Right hindlimb (tissue), 1 donor: ENCODE measurements around the gene CD79A.
"Not testable (repeated sequence)": the region's sequence is repeated elsewhere in the genome, so short reads cannot be mapped to it uniquely, and the experiment has no call there.

ENCODE experiments used
- DNase-seq: peaks from one replicate; pipeline ENCODE4 v3.0.0-alpha.2; 2018

The CD79A gene

DNA sequence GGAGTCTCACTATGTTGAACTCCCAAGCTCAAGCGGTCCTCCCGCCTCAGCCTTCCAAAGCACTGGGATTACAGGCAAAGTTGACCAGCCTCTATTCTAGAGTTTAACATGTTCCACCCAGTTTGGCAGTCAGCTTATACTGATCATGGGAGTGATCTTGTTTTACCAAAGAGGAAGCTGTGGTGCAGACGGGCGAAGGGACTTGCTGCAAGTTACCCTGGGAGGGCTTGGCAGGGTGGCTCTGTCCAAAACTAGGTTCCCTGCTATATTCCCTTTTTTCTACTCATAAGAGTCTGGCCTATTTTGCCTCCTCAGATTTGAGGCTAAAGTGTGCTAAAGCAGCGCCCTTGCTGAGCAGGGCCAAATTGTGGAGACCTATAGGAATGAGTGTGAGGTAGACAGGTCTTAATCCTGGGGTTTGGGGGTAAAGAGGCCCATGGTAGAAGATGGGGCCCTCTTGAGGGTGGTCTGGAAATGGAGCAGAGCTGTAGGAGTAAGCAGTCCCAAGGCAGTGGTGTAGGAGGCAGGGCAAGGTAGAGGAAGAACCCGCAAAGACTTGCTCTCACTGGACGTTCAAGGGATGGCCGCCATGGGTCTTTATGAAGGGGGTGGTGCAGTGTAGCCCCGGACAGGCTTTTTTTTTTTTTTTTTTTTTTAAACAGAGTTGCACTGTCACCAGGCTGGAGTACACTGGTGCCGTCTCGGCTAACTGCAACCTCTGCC lies 13.7 kb upstream of the CD79A start:
- DNase-seq: no peak

DNA sequence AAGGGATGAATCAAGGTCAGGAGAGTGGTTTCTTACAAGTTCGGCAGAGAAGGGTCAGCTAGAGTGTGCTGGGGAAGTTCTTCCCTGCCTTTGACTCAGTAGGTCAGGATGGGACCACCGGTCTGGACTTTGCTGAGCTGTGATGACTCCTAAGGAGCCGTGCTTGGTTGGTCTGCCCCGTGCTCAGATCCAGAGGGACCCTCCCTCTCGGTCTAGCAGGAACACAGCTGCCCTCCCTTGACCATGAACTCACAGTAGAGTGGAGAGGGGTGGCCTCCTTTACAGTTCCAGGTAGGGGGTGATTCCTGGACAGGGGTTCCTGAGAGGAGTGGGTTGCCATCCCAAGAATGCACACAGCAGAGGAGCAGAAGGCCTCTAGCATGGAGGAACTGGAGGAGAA lies 12.7 kb upstream of the CD79A start:
- DNase-seq: no peak

DNA sequence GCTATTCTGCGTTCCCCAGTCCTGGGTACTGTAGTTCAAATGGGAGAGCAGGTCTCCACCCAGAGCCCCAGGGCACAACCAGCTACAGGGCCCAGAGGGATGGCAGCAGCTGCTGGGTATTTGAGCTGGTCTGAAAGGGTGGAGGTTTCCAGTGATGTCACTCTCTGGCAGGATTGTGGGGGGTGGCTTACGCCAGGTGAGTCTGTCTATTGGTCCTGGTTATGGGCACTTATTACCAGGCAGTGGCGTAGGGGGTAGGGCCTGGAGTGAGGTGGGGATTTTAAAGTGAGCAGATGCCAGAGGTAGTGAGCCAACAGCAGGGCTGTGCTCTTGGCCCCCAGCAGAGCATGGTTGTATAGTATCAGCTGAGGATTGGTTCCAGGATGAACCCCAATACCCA lies 10.8 kb upstream of the CD79A start:
- DNase-seq: no peak

DNA sequence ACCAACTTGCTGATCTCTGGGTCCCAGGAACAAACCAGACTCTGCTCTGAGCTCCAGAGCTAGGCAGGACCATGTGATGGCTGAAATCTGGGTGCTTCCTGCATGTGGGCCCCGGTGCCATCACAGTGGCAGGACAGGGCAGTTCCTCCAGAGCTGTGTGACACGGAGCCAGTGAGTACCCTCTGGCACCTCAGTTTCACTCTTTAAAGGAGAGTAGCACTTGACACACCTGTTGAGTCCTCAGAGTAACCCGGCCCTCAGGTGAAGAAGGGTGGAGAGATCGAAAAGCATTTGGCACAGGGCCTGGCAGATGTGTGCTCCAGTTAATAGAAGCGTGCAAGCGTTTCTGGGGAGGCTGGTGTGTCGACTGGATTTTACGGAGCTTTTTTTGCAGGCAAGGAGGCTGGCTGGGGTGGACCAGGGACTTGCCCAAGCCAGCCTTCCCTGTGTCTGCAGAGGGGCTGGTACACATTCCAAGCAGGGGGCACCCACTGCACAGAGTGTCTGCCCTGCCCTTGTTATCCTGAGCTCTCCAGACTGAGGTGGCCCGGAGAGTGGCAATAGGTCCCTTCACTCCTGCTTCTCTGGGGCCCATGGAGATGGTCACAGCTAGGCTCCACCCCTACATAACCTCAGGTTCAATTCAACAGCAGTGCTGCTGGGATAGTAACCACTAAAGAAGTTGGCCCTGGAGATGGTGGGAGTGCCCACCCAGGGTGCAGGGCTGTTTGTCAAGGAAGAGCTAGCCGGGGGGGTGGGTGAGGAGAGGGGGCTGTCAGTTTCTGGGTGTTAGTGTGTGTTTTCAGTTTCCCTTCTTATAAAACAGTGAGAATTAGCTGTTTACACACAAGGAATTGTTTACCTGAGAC lies 8.7 kb upstream of the CD79A start:
- no peak for DNase-seq

DNA sequence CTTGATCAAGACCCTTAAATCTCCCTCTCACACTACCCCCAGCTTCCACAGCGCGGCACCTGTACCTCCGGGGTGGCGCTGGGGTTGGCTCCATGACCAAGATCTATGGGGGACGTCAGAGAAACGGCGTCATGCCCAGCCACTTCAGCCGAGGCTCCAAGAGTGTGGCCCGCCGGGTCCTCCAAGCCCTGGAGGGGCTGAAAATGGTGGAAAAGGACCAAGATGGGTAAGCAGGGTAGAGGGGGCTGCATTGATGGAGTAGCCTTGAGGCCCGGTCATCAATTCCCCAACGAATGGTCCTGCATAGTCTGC lies 8.1 kb upstream of the CD79A start:
- DNase-seq: no peak

DNA sequence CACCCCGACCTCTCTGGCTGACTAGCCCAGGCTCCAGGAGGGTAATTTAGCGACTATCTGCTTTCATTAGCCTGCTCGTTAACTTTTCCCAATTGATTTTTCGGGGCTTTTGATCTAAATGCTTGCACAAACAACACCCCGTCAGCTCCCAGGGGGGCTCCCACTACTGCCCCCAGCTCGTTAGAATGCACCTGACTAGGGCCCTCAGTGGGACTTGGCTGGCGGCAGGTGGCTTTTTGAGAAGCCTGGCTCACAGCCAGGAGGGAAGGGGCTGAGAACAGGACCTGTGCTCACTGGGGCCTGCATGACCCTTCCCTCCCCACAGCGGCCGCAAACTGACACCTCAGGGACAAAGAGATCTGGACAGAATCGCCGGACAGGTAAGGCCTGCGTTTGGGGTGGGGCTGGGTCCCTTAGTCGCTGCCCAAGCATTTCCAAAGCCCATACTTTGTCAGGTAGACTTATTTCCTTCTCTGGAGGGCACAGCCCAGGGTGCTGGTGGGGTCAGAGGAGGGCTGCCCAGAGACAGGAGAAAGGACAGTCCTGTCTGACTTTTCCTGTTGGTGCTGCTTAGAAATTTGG lies 7.6 kb upstream of the CD79A start:
- no peak for DNase-seq

DNA sequence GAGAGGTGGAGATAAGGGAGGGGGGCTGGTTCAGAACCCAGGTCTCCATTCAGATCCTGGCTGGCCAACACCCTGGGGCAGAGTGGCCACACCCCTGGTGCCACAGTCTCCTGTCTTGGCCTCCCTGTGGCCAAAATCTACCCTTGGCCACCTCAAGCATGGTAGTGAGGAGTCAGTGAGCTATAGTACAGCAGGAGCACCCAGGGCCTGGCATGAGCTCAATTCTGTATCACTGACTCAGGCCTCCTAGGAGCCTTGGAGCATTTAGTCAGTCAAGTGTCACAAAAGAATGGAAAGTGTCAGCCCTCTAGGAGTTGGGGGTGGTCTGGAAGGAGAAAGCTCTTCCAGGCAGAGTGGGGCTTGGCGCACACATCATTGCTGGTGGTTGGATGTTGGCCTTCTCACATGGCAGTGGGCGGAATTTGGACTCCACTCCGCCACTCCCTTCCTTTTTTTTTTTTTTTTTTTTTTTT lies 6.6 kb upstream of the CD79A start:
- DNase-seq: peak; percentile 31

DNA sequence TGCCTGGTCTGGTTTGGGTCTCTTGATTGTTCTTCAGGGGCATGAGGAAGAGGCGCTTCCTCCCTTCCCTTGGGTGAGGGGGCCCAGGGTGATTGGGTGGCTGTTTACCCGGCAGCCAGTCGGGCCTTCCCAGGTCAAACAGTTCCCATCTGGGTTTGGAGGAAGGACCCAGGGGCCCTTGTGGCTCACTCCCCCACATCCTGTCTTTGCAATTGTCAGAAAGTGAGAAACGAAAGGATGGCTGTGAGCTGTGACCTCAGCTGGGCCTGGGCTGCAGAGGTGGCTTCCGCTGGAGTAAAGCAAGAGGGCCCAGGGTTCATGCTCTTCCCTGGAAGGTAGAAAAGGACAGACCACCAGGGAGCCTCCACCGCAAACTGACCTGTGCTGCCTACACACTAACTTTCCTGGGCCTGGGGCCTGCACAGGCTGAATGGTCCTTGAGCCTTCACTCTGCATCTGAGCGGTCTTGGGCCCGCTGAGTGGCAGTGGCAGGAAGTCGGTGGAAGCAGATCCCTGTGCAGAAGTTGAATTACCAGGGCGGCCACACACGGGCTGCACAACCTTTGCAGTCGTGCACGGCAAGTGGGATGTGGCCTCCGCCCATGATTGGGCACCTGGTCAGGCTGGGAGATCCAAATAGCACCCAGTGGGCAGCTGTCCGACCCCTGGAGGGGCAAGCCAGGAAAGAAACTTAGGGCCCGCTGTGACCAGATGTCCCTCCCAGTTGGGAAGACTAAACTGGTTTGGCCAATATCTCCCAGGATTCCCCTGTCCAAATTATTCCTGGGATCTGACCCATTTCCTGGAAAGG lies 5.3 kb upstream of the CD79A start:
- peak; percentile 23 for DNase-seq

DNA sequence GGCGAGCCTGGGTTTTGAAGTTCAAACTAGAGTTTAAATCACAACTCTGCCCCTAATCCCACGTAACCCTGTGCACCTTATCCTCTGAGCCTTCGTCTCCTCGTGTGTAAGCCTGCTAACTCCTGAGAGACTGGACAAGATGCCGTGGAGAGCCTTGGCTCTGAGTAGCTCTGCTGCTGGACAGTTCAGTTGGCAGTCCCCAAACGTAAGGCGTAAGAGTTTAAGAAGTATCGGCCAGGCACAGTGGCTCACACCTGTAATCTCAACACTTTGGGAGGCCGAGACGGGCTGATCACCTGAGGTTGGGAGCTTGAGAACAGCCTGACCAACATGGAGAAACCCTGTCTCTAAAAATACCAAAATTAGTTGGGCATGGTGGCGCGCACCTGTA lies 4.7 kb upstream of the CD79A start:
- DNase-seq: no peak

DNA sequence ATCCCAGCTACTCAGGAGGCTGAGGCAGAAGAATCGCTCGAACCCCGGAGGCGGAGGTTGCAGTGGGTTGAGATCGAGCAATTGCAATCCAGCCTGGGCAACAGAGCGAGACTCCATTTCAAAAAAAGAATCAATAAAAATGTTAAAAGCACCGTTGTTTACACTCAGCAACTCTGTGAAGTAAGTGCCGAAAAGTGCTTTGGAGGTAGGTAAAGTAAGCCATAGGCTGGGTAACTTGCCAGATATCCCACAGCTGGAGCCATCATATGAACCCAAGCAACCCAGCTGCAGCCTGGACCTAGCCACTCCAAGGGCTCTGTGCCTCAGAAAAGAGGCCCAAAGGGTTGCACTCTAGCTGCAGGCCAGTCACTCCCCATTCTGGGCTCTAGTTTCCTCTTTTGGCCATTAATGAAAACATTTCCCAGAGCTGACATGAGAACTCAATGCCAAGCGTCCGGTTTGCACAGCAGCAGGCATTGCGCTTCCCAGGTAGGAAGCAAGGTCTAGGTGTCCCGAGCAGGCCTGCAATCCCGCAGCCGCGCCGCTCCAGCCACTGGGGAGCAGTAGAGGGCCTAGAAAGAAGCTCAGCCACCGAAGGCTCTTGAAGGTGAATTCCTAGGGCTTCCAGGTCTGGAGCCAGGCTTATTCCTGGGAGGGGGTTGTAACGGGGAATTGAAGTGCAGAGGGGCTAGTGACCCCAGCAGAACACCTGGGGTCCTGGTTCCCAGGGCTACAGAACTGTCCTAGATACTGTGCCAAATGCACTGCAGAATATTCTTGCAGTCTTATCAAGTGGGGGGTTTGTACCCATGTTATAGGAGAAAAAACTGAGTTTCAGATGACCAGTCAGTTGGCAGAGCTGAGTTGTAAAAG lies 4.1 kb upstream of the CD79A start:
- peak; percentile 67 for DNase-seq

DNA sequence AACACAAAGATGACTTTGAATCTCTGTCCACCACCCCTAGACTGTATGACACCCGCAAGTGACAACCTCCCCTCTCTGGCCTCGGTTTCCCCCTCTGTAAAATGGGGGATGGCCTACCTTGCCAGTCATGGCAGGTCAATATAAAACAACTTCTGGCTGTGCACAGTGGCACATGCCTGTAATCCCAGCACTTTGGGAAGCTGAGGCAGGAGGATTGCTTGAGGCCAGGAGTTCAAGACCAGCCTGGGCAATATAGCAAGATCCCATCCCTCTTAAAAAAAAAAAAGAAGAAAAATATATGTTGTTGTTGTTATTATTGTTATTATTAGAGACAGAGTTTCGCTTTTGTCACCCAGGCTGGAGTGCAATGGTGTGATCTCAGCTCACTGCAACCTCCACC lies 1.1 kb upstream of the CD79A start:
- DNase-seq: not testable (repeated sequence)

DNA sequence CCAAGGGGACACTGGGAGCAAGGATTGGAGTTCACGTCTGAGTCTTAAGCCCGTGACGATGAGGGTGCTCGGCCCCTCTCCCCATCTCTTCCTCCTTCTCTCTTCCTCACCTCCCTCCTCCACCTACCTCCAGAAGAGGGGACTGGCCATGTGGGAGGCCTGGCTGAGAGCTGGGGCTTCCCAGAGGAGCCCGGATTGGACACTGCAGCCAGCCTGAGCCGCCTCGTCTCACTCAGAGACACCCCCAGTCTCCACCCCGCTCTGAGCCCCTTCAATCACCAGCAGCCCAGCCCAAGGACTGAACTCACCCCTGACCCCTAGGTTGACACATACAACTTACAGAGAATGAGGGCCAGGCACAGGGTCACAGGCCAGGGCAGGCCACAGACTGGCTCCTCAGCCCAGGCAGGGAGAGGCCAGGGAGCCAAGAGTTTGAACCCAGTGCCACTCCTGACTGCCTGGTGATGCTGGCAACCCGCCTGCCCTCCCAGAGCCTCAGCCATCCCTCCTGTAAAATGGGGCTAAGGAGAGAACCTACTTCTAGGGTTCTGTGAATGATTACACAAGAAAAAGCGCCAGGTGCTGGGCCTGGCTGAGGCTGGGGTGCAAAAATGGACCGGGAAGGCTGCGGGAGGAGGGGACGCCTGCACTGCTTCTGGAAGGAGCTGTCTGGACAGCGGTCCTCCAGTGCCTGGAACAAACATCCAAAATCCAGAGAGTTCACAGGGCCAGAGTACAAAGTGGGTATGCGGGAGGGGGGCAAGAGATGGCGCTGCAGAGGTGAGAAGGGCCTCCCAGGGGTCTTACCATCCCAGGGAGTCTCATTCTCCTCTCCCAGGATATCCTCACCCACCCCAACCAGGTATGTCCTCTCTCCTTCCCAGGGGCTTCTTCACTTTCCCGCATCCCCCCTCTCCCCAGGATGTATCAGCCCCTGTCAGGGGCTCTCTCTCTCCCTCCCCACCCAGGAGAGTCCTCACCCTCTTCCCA lies 1.1 kb downstream of the CD79A start:
- DNase-seq: no peak

DNA sequence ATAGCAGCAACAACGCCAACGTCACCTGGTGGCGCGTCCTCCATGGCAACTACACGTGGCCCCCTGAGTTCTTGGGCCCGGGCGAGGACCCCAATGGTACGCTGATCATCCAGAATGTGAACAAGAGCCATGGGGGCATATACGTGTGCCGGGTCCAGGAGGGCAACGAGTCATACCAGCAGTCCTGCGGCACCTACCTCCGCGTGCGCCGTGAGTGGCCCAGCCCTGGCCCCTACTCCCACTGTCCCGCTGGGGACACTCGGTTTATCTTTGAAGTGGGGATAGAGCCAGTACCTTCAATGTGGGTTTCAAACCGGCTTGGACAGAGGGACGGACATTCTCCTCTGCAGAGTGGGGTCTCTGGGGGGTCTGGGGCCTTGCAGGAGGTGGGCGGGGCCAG lies 2.0 kb downstream of the CD79A start:
- DNase-seq: no peak

DNA sequence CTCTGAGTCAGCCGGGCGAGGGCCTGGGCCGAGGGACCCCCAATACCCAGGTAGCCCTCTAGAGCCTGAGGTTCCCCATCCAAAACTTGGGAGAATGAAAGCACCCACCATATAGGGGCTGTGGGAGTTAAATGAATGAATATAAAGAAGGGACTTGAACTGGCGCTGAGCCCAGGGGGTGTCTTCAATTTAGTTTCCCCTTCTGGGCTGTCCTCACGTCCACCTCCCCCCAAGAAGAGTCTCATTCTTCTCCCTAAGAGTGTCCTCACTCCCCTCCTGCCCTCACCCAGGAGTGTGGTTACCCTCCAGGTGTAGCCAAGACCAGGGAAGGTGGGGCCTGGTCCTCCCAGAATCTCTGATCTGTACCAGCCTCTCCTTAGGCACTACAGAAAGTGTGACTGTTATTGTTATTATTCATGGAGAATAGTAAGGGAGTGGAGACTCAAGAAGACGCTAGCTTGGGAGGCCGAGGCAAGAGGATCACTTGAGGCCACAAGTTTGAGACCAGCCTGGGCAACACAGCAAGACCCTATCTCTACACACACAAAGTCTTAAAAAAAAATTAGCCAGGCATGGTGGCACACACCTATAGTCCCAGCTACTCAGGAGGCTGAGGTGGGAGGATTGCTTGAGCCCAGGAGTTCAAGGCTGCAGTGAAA lies 2.7 kb downstream of the CD79A start:
- DNase-seq: no peak

DNA sequence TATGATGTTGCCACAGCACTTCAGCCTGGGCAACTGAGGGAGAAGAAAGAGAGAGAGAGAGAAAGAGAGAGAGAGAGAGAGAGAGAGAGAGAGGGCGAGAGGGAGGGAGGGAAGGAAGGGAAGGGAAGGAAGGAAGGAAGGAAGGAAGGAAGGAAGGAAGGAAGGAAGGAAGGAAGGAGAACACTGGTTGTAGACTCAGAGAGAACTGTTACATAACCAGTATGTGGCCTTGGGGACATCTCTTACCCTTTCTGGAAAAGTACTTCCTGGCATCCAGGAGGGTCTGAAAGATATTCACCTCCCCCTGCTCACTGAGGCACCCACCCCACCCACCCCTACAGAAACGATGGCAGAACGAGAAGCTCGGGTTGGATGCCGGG lies 3.2 kb downstream of the CD79A start:
- DNase-seq: no peak

DNA sequence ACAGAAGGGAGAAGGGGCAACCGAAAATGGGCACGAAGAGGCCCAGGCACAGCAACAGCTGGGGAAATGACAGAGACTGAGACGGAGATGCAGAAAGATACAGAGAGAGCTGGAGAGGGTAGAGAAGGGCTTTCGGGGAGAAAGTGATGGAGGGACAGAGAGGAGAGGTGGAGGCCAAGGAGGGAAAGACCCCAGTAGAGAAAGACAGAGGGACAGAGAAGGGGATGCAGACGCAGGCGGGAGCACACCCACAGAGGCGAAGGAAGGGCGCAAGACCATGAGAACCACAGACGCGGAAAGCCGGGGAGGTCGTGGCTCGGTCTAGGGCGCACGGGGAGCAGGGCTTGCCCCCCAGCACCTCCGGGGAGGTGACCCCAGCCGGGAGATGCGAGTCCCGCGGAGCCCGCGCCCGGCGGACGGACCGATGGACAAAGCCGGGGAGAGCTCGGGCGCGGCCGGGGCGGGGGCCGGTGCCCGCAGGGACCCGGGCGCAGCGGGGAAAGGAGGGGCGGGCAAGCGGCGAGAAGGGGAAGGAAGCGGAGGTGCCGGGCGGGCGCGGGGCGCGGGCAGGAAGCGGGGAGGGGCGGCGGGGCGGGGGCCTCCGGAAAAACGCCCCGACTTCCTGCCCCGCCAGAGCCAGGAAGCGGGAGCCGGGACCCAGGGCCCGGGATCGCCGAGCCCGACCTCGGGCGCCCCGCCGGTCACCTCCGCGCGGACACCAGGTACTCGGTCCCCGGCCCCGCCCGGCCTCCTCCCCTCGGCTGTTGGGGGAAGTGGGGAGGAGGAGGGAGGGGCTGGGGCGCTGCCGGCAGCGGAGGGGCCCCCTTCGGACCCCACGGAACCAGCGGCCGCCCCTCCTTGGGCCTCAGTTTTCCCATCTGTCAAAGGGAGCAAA lies 5.7 kb downstream of the CD79A start, which contains the start of gene ARHGEF1:
TSS of gene ARHGEF1 (plus strand) at position 617 of the 895 bp plus-strand sequence. CDS start 4,899 bp downstream, outside the sequence.
- peak; percentile 57 for DNase-seq

DNA sequence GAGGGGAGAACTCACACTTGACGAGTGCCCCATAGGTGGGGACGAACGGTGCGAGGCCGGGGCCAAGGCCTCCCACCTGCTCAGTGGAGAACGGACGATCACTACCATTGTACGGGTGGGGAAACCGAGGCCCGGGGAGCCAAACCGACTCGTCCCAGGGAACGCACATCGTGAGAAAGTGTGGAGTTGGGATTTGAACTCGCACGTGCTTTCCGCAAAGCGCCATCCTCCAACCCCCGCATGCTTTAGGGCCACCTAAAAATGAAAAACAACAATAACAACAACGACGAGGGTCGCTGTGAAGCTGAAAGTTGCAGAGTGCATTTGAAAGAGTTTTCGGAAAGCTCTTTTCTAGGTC lies 6.4 kb downstream of the CD79A start:
- no peak for DNase-seq

DNA sequence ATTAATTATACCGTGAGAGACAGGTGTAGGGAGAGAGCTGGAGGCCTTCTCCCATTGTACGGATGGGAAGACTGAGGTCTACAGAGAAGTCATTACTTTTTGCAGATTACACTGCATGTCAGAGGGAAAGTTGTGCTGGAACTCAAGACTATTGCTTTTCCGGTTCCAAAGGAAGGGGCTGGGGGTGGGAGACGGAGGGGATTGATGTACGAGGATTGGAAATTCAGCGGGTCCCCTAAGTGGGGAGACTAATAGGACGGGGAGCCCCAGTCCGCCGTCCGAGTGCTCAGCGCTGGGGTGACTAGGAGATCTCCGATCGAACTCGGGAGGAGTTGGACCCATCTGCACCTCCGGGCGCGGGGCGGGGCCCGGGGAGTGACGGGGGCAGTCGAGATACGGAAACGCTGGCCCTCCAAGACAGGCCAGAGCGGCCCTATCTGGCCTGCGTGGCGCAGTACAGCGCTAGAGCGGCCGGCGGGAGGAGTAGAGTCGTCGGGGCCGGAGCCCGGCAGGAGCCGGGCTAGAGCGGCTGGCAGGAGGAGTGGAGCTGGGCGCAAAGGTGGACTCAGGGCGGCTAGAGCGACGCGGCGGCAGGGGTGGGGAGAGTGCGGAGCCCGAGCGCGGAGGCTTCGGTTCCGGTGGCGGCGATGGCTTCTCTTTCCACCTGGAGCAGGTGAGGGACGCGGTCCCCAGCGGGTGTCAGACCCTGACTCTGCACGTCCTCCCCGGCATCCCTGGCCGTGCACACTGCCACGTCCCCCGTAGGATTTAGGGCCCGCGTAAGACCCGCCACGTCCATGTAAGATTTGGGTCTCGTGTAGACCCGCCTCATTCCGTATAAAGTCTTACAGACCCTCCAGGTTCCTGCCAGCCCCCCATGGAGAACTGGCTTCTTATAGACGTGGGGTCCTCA lies 7.0 kb downstream of the CD79A start:
- peak; percentile 97 for DNase-seq
